NCI-H1048 (cell line): ENCODE measurements around the gene SLF2.

Source experiments
- DNase-seq: peaks from one replicate; lab custom pipeline; 2025; lab: John Stamatoyannopoulos, UW

SLF2 gene

DNA sequence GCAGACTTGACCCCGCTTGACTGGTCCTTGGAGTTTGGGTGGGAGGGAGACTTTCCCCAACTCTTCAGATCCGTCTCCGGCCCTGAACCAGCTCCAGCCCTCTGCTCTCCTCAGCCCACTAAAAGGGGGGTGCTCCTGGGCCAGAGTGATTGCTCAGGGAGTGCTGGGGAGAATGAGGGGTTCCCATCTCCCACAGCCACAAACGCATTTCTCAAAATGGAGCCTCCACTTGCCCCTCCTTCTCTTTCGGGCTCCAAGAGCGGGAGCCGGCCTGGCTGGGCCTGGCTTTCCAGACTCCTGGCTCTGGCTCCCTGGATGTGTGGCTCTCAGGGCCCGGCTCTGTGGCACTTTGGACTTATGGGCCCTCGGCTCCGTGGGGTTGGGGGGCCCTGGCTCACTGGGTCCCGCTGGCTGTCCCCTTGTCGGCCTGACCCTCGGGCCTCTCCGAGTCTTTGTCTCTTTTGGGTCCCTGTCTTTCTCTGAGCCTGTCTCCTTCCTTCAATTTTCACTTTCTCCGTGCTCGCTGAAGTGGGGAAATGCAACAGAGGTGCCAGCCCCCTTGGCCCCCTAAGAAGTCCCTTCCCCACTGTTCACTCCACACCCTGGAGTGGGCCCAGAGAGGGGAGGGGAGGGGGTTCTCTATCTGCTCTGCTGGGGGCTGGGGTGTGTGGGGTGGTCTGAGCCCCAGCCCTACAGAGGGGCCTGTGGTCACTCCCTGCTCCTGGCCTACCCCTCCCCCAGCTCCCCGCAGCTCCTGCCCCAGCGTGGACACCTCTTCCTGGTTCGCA, 87.6 kb downstream of the SLF2 start:
- DNase-seq, result no peak

GRCh38 chr10:101000915-101001658, 88.3 kb downstream of the SLF2 start:
- DNase-seq, result no peak

- DNase-seq, result no peak
Measured at GRCh38 chr10:101001659-101002035, 88.9 kb downstream of the SLF2 start.

- no peak for DNase-seq
Measured at GRCh38 chr10:101002456-101002855, 89.7 kb downstream of the SLF2 start.

DNA sequence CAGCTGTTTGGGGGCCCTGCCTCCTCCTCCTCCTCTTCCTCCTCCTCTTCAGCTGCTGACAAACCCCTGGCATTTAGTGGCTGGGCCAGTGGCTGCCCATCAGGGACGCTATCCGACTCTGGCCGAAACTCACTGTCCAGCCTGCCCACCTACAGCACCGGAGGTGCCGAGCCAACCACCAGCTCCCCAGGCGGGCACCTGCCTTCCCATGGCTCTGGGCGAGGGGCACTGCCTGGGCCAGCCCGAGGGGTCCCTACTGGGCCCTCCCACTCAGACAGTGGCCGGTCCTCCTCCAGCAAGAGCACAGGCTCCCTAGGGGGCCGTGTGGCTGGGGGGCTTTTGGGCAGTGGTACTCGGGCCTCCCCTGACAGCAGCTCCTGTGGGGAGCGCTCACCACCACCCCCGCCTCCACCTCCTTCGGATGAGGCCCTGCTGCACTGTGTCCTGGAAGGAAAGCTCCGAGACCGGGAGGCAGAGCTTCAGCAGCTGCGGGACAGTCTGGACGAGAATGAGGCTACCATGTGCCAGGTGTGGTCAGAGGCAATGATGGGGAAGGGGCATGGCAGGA, 91.0 kb downstream of the SLF2 start:
- no peak for DNase-seq

DNA sequence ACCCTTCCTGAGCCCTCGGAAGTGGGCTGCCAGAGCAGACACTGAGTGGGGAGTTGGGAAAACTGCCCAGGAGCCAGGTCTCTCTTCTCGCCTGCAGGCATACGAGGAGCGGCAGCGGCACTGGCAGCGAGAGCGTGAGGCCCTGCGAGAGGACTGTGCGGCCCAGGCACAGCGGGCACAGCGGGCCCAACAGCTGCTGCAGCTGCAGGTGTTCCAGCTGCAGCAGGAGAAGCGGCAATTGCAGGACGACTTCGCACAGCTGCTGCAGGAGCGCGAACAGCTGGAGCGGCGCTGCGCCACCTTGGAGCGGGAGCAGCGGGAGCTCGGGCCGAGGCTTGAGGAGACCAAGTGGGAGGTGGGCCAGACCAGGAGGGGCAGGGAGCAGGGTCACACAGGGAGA, 92.6 kb downstream of the SLF2 start:
- DNase-seq, result no peak

GRCh38 chr10:101005869-101006567, 93.3 kb downstream of the SLF2 start:
- no peak for DNase-seq

- DNase-seq, result no peak
Measured at GRCh38 chr10:101006593-101007098, 93.9 kb downstream of the SLF2 start.

DNA sequence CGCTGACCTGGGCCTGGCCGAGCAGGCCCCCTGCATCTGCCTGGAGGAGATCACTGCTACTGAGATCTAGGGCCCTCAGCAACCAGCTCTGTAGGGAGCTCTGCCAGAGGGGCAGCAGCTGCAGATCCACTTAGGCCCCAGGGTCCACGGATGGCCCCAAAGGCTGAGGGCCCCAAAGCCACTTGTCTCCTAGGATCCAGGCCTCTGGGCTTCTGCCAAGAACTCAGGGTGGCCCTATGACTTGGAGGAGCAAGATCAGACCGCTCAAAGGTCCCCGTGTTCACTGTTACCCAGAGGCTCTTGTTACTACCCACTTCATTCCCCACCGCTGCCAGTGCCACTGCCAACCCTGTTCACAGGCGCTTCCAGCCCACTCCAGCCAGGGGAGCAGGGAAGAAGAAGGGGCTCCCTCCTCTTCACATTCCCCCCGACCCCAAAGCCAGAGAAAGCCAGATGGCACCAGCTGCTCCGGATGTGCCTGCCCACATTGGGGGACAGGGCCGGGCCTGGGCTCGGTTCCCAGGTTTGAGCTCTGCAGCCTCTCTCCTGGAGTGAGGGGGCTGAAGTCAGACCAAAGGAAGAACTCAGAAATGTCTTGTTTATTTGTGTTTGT, 94.4 kb downstream of the SLF2 start:
- no peak for DNase-seq

DNA sequence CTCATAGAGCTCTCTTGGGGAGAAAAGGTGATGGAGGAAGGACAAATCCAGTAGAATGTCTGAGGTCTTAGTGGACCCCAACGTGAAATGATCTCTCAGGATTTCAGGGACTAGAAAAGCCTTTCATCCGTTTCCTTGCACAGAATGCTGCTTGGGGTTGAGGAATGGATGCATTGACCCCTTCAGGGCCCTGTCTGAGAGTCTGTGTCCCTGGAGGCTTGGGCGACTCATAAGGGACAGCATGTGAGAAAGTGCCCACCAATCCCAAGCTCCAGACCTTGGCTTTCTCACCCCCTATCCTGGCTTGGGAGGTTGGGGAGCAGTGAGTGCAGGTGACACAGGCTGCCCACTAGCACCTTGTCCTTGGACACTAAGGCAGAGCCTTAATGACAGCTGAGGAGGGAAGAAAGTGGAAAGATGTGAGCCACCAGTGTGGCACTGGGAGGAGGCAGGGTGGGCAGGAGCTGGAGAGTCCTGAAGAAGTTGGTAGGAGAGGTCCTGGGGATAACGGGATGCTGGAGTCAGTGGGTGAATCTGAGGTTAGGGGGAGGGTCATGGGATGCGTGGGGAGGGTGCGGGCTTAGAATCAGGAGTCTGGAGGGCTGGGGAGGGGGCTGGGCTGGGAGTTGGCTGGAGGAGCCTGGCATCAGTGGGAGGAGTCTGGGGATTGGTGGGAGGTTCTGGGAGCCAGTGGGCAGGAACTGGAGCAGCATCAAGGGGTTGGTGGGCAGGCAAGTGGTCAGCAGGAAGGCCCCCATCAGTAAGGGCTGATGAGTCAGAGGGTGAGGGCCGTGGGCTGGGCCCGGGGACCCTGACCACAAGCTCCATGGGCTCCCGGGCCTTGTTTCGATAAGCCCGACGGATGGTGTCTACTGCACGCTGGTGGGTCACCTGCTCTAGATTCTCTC, 95.4 kb downstream of the SLF2 start:
- DNase-seq, result no peak

DNA sequence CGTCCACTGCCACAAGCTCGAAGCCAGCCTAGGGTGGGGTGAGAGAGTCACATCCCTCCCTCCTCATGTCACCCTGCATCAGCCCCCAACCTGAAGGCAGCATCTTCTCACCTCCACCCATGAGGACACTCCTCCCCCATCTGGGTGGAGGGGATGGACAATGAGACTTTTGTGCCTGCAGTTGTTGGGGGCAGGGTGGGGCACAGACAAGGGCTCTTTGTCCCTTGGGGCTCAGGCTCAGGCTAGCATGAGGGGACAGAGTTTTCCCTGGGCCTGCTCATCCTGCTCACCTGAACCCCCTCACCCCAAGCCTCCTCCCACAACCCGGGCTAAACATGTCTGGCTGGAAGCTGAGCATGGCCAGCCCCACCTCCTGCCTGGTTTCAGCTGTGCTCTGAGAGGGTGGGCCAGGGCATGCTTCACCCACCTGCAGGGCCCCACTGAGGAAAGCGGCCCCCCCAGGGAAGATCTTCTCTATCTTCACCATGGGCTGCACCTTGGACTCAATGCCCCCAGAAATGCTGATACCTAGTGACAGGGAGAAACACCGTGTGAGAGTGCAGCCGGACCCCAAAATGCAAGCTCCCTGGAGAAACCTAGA, 96.2 kb downstream of the SLF2 start:
- DNase-seq, result peak; percentile 78

- DNase-seq, result no peak
Measured at GRCh38 chr10:101010329-101010728, 97.6 kb downstream of the SLF2 start.

- DNase-seq, result no peak
Measured at GRCh38 chr10:101011517-101012423, 99.0 kb downstream of the SLF2 start.

- DNase-seq, result peak; percentile 82
Measured at GRCh38 chr10:101012525-101013364, 100.0 kb downstream of the SLF2 start.

DNA sequence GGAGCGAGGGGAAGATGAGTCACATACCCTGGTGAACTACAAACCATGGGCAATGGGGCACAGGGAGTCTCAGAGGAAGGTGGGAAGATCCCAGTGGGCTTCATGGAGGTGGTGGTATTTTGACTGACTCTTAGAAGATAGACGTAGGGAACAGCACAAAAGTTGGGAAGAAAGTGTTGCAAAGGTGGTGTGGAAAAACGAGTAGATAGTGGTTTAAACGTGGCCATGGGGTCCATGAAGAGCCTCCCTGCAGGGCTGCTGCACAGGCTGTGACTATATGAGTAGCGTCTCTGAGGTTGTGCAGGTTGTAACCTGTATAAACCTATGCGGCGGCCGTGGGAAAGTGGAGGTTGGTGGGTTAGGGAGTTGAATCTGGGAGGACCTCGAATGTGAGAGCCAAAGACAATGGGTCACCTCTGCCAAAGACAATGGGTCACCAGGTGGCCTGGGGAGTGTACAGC, 100.6 kb downstream of the SLF2 start:
- DNase-seq, result no peak

- peak; percentile 71 for DNase-seq
Measured at GRCh38 chr10:101014230-101014884, 101.6 kb downstream of the SLF2 start.
